ENCODE results near the gene KLF11. TPM values are rescaled to one million over a fixed set of nuclear protein-coding genes. Genes with fewer than 3 reads are reported as not detected.

The KLF11 gene
- total RNA-seq, 1 experiment from 2014 or later = 21.0 TPM

DNA sequence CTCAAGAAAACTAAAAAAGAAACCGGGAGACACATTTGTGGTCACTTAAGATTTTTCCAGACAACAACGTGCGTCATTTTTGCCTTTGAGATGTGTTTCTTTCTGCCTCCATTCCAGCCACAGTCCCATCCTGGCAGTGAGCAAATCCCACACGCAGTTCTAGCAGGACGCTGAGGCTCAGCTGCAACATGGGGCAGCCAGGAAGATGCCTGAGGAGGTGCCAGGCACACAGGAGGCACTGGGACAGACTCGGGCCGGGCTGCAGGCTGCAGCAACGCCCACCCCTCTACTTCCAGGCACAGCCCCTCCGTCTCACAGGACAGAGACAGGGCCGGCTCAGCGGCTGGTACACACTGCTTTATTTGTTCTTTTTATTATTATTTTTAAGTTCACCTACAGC lies 13.1 kb downstream of the KLF11 start:
- ChIA-PET CTCF (interaction anchor here (0.8 to 2.4 kb wide), 8 partner anchors 8 to 378 kb away, joined by 3 to 31 read pairs (median 17); partner anchors contain the start of gene KLF11), POLR2A (interaction anchor here (0.8 to 1.5 kb wide), 3 partner anchors 8 to 391 kb away, joined by 3 to 10 read pairs (median 7); partner anchors contain the start of genes ODC1 and TAF1B)

GRCh38 chr2:10057231-10058107 lies 14.1 kb downstream of the KLF11 start:
- intact Hi-C loops (cut with micrococcal nuclease; ENCODE audit: unreplicated experiment) = loop anchor here (1.0 kb wide), 1 partner anchor 14 kb away; no protein-coding TSS in a partner anchor
- Mint-ChIP-seq H3K4me1 (ENCODE audit: low read depth, unreplicated experiment) (peaks cover 14% of the 10 kb centered on the region), H3K27ac (ENCODE audit: unreplicated experiment) (peak overlapping the region; percentile 71), H3K27me3 (ENCODE audit: insufficient read depth, unreplicated experiment) (no peaks in the 10 kb centered on the region), H3K36me3 (ENCODE audit: insufficient read depth, unreplicated experiment) (peaks cover 21% of the 10 kb centered on the region), H3K9me3 (ENCODE audit: unreplicated experiment) (no peaks in the 10 kb centered on the region), H3K4me3 (ENCODE audit: unreplicated experiment) (peak overlapping the region; percentile 71)
- DNase-seq = peak; percentile 90 to 95
- H3K9me3 ChIP-seq = no peaks in the 10 kb centered on the region
- ChIA-PET CTCF (interaction anchor here (0.6 to 2.4 kb wide), 14 partner anchors 9 to 749 kb away, joined by 3 to 31 read pairs (median 6); partner anchors contain the start of genes ADAM17 and KLF11), POLR2A (interaction anchor here (0.6 to 1.6 kb wide), 8 partner anchors 9 to 390 kb away, joined by 3 to 13 read pairs (median 6); partner anchors contain the start of genes KLF11, ODC1 and TAF1B)
- H3K27me3 ChIP-seq (replicated peaks; ENCODE audit: control insufficient read depth, insufficient read depth, low read length) = no peaks in the 10 kb centered on the region
- H3K36me3 ChIP-seq (ENCODE audit: control insufficient read depth, insufficient read depth, low read length) = no peaks in the 10 kb centered on the region; the same call in none of the 2 replicates
- TF ChIP-seq, protein P1, sequence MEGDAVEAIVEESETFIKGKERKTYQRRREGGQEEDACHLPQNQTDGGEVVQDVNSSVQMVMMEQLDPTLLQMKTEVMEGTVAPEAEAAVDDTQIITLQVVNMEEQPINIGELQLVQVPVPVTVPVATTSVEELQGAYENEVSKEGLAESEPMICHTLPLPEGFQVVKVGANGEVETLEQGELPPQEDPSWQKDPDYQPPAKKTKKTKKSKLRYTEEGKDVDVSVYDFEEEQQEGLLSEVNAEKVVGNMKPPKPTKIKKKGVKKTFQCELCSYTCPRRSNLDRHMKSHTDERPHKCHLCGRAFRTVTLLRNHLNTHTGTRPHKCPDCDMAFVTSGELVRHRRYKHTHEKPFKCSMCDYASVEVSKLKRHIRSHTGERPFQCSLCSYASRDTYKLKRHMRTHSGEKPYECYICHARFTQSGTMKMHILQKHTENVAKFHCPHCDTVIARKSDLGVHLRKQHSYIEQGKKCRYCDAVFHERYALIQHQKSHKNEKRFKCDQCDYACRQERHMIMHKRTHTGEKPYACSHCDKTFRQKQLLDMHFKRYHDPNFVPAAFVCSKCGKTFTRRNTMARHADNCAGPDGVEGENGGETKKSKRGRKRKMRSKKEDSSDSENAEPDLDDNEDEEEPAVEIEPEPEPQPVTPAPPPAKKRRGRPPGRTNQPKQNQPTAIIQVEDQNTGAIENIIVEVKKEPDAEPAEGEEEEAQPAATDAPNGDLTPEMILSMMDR (IDR thresholded peaks at IDR 0.05; ENCODE audit: insufficient read depth in 1 of 2, low read depth in 1 of 2, low read length in 1 of 2, severe bottlenecking in 1 of 2, unreplicated experiment in 1 of 2) = no peak
- TSS peak; percentile 55 for BruUV-seq (replicated peaks)
- peak overlapping the region; percentile 37 for H3K4me3 ChIP-seq (ENCODE audit: low read depth, low read length)
- H3K4me1 ChIP-seq = peaks cover 13% of the 10 kb centered on the region

More for the DNA sequence above, 13.1 kb downstream of the KLF11 start:
- peak overlapping the region; percentile 71 for H3K4me3 Mint-ChIP-seq (ENCODE audit: unreplicated experiment)
- DNase-seq = no peak
- intact Hi-C loops (cut with micrococcal nuclease; ENCODE audit: unreplicated experiment) = no loop called here
- H3K9me3 ChIP-seq = no peaks in the 10 kb centered on the region
- H3K27me3 ChIP-seq (replicated peaks; ENCODE audit: control insufficient read depth, insufficient read depth, low read length) = no peaks in the 10 kb centered on the region
- H3K27me3 Mint-ChIP-seq (ENCODE audit: insufficient read depth, unreplicated experiment) = no peaks in the 10 kb centered on the region
- peaks cover 31% of the 10 kb centered on the region for H3K36me3 Mint-ChIP-seq (ENCODE audit: insufficient read depth, unreplicated experiment)
- peaks cover 13% of the 10 kb centered on the region for H3K4me1 ChIP-seq
- H3K4me1 Mint-ChIP-seq (ENCODE audit: low read depth, unreplicated experiment) = peaks cover 14% of the 10 kb centered on the region
- H3K27ac Mint-ChIP-seq (ENCODE audit: unreplicated experiment) = peak overlapping the region; percentile 71
- no peaks in the 10 kb centered on the region for H3K9me3 Mint-ChIP-seq (ENCODE audit: unreplicated experiment)
- TF ChIP-seq, protein P1 (IDR thresholded peaks at IDR 0.05; ENCODE audit: insufficient read depth in 1 of 2, low read depth in 1 of 2, low read length in 1 of 2, severe bottlenecking in 1 of 2, unreplicated experiment in 1 of 2) = no peak
- no TSS peak for BruUV-seq (replicated peaks)
- H3K4me3 ChIP-seq (ENCODE audit: low read depth, low read length) = no peak overlapping the region
- peaks cover 2% of the 10 kb centered on the region for H3K36me3 ChIP-seq (ENCODE audit: control insufficient read depth, insufficient read depth, low read length)

- no peaks in the 10 kb centered on the region for H3K27me3 Mint-ChIP-seq (ENCODE audit: insufficient read depth, unreplicated experiment)
- ChIA-PET CTCF (interaction anchor here (0.6 to 2.4 kb wide), 8 partner anchors 10 to 750 kb away, joined by 3 to 31 read pairs (median 11); partner anchors contain the start of gene KLF11), POLR2A (interaction anchor here (1.3 to 1.6 kb wide), 3 partner anchors 16 to 389 kb away, joined by 6 to 10 read pairs (median 7); partner anchors contain the start of gene ODC1)
- no TSS peak for BruUV-seq (replicated peaks)
- Histone ChIP-seq H3K27me3 (replicated peaks; ENCODE audit: control insufficient read depth, insufficient read depth, low read length) (no peaks in the 10 kb centered on the region), H3K4me3 (ENCODE audit: low read depth, low read length) (no peak overlapping the region), H3K9me3 (no peaks in the 10 kb centered on the region), H3K36me3 (ENCODE audit: control insufficient read depth, insufficient read depth, low read length) (no peaks in the 10 kb centered on the region; the same call in 1 of the 2 replicates), H3K4me1 (peaks cover 13% of the 10 kb centered on the region)
- DNase-seq = no peak
- intact Hi-C loops (cut with micrococcal nuclease; ENCODE audit: unreplicated experiment) = no loop called here
- no peak overlapping the region for H3K4me3 Mint-ChIP-seq (ENCODE audit: unreplicated experiment)
- H3K4me1 Mint-ChIP-seq (ENCODE audit: low read depth, unreplicated experiment) = peaks cover 14% of the 10 kb centered on the region
- H3K27ac Mint-ChIP-seq (ENCODE audit: unreplicated experiment) = peak overlapping the region; percentile 71
- TF ChIP-seq, protein P1 (IDR thresholded peaks at IDR 0.05; ENCODE audit: insufficient read depth in 1 of 2, low read depth in 1 of 2, low read length in 1 of 2, severe bottlenecking in 1 of 2, unreplicated experiment in 1 of 2) = no peak
- no peaks in the 10 kb centered on the region for H3K9me3 Mint-ChIP-seq (ENCODE audit: unreplicated experiment)
- peaks cover 12% of the 10 kb centered on the region for H3K36me3 Mint-ChIP-seq (ENCODE audit: insufficient read depth, unreplicated experiment)
Measured at GRCh38 chr2:10058251-10059015, 15.1 kb downstream of the KLF11 start.

All from Caco-2 (cell line).